MM.1S (cell line): ENCODE data around the gene ZNRF3.

ENCODE experiments used
- CTCF ChIP-seq: fragments of 300-600 bp; sonication (generic); IDR thresholded peaks from 2 replicates; pipeline ENCODE4 v1.5.1; 2016; ENCODE audit warnings: antibody characterized with exemption, low read length, mixed read lengths
- EZH2 ChIP-seq: fragments of 300-600 bp; sonication (generic); optimal IDR thresholded peaks from 2 replicates; pipeline ENCODE3; 2017; ENCODE audit warnings: low read depth, mild to moderate bottlenecking, antibody characterized with exemption, low read length, mixed read lengths
- EZH2phosphoT487 ChIP-seq: fragments of 300-600 bp; sonication (generic); IDR thresholded peaks from 2 replicates; pipeline ENCODE4 v1.6.1; 2018; ENCODE audit warnings: antibody characterized with exemption, low read length

DNA sequence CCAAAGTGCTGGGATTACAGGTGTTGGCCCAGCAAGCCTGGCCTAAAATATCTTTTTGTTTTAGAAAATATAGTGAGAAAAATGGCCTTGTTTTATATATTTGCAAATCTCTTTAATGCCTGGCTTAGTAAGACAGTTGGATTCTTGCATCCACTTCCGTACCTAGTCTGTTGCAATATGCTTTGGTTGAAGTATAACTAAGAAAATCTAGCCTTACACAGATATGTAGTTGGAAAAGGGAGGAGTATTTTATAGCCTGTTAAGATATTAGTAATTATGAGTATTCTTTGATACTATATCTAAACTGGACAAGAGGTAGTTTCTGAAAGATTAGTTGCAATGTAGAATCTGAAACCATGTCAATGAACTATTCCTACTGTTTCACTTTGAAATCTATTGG, 65.1 kb downstream of the ZNRF3 start:
- no peak for TF ChIP-seq EZH2phosphoT487
- no peak for TF ChIP-seq CTCF
- no peak for TF ChIP-seq EZH2
